ENCODE results near the gene SSTR3. TPM values are rescaled to one million over a fixed set of nuclear protein-coding genes. Genes with fewer than 3 reads are reported as not detected.

Gene SSTR3
- total RNA-seq, 4 donors from 2014 or later = 0.16 to 0.41 TPM; not detected in 2

- DNase-seq = no peak
- no peak overlapping the region for H3K4me3 ChIP-seq
- no peak for TF ChIP-seq POLR2AphosphoS5 (IDR thresholded peaks at IDR 0.05)
- TF ChIP-seq POLR2A (IDR thresholded peaks at IDR 0.05) = no peak
- no peak for TF ChIP-seq CTCF (IDR thresholded peaks at IDR 0.05)
- TF ChIP-seq EP300 (IDR thresholded peaks at IDR 0.05; ENCODE audit: low read depth) = no peak
- in situ Hi-C loops (cut with MboI; ENCODE audit: low pct_ligation_motif_present in 1 of 4, low pct_unique_long_range_greater_than_20kb in 1 of 4, low sequenced_read_pairs in 3 of 4) (no loop called here), intact Hi-C loops (cut with DNase I; ENCODE audit: low total_unique reads) (no loop called here)
- no peaks in the 10 kb centered on the region for H3K36me3 ChIP-seq
- 100% methylated on average over 2 of the region's 12 CpGs; no CpG with 5 or more reads in 1 of the 2 donors for WGBS, 2 donors (ENCODE audit: low coverage in 1 of 2)
- H3K4me1 ChIP-seq = peaks cover 26 to 43% (median 36%) of the 10 kb centered on the region in 4 donors
- no peaks in the 10 kb centered on the region for H3K27me3 ChIP-seq
- no peak overlapping the region for H3K27ac ChIP-seq
- no peaks in the 10 kb centered on the region for H3K9me3 ChIP-seq
Measured at GRCh38 chr22:37184380-37184755, 27.9 kb downstream of the SSTR3 start.

GRCh38 chr22:37183432-37184379 lies 28.6 kb downstream of the SSTR3 start:
- no peak overlapping the region for H3K27ac ChIP-seq
- TF ChIP-seq CTCF (IDR thresholded peaks at IDR 0.05) (no peak), POLR2AphosphoS5 (IDR thresholded peaks at IDR 0.05) (no peak), POLR2A (IDR thresholded peaks at IDR 0.05) (no peak), EP300 (IDR thresholded peaks at IDR 0.05; ENCODE audit: low read depth) (no peak)
- no peaks in the 10 kb centered on the region for H3K36me3 ChIP-seq
- 77 to 82% methylated on average over 3 to 17 of the region's 17 CpGs for WGBS, 2 donors (ENCODE audit: low coverage in 1 of 2)
- H3K4me3 ChIP-seq = no peak overlapping the region
- in situ Hi-C loops (cut with MboI; ENCODE audit: low pct_ligation_motif_present in 1 of 4, low pct_unique_long_range_greater_than_20kb in 1 of 4, low sequenced_read_pairs in 3 of 4) (no loop called here), intact Hi-C loops (cut with DNase I; ENCODE audit: low total_unique reads) (no loop called here)
- no peaks in the 10 kb centered on the region for H3K9me3 ChIP-seq
- no peaks in the 10 kb centered on the region for H3K27me3 ChIP-seq
- peaks cover 31 to 43% (median 36%) of the 10 kb centered on the region in 4 donors for H3K4me1 ChIP-seq
- no peak for DNase-seq

- H3K36me3 ChIP-seq = no peaks in the 10 kb centered on the region
- no peak overlapping the region for H3K4me3 ChIP-seq
- no peak for TF ChIP-seq EP300 (IDR thresholded peaks at IDR 0.05; ENCODE audit: low read depth)
- TF ChIP-seq POLR2AphosphoS5 (IDR thresholded peaks at IDR 0.05) = no peak
- TF ChIP-seq CTCF (IDR thresholded peaks at IDR 0.05) = no peak
- TF ChIP-seq POLR2A (IDR thresholded peaks at IDR 0.05) = no peak
- intact Hi-C loops (cut with DNase I; ENCODE audit: low total_unique reads) (no loop called here), in situ Hi-C loops (cut with MboI; ENCODE audit: low pct_ligation_motif_present in 1 of 4, low pct_unique_long_range_greater_than_20kb in 1 of 4, low sequenced_read_pairs in 3 of 4) (no loop called here)
- H3K27me3 ChIP-seq = no peaks in the 10 kb centered on the region
- no peak for DNase-seq
- H3K4me1 ChIP-seq = peaks cover 31 to 43% (median 36%) of the 10 kb centered on the region in 4 donors
- H3K9me3 ChIP-seq = no peaks in the 10 kb centered on the region
- no peak overlapping the region for H3K27ac ChIP-seq
- 92% methylated on average over 3 of the region's 3 CpGs; no CpG with 5 or more reads in 1 of the 2 donors for WGBS, 2 donors (ENCODE audit: low coverage in 1 of 2)
Measured at GRCh38 chr22:37182949-37183245, 29.4 kb downstream of the SSTR3 start.

GRCh38 chr22:37182101-37182948 lies 30.0 kb downstream of the SSTR3 start:
- Histone ChIP-seq H3K27ac (no peak overlapping the region), H3K27me3 (no peaks in the 10 kb centered on the region), H3K9me3 (no peaks in the 10 kb centered on the region), H3K36me3 (no peaks in the 10 kb centered on the region), H3K4me3 (no peak overlapping the region), H3K4me1 (peaks cover 30 to 43% (median 36%) of the 10 kb centered on the region in 4 donors)
- intact Hi-C loops (cut with DNase I; ENCODE audit: low total_unique reads) (no loop called here), in situ Hi-C loops (cut with MboI; ENCODE audit: low pct_ligation_motif_present in 1 of 4, low pct_unique_long_range_greater_than_20kb in 1 of 4, low sequenced_read_pairs in 3 of 4) (no loop called here)
- no peak for DNase-seq
- no peak for TF ChIP-seq EP300 (IDR thresholded peaks at IDR 0.05; ENCODE audit: low read depth)
- no peak for TF ChIP-seq POLR2AphosphoS5 (IDR thresholded peaks at IDR 0.05)
- no peak for TF ChIP-seq CTCF (IDR thresholded peaks at IDR 0.05)
- no peak for TF ChIP-seq POLR2A (IDR thresholded peaks at IDR 0.05)
- 89% methylated on average over 37 of the region's 37 CpGs; no CpG with 5 or more reads in 1 of the 2 donors for WGBS, 2 donors (ENCODE audit: low coverage in 1 of 2)

All from transverse colon (tissue), 4 donors.